HepG2 (cell line): ENCODE results near the gene TLCD5. TPM values are rescaled to one million over a fixed set of nuclear protein-coding genes. Genes with fewer than 3 reads are reported as not detected.
A peak's percentile ranks its signal among the peaks of the same experiment; 100 is the strongest.

Experiments used
- ASH2L ChIP-seq: fragments of 300-600, 200-600 bp; sonication (generic); IDR thresholded peaks from 2 replicates; pipeline ENCODE4 v1.7.0; 2017; ENCODE audit warnings: low read depth, mild to moderate bottlenecking, moderate library complexity, mixed read lengths, low read length; ENCODE audit not compliant: insufficient read length
- ATF3 ChIP-seq: sonication (generic); formaldehyde crosslinking; IDR thresholded peaks from 2 replicates; pipeline ENCODE4 v1.4.0; 2020; ENCODE audit warnings: missing genetic modification reagents
- FOSL2 ChIP-seq: sonication (generic); formaldehyde crosslinking; IDR thresholded peaks from 2 replicates; pipeline ENCODE4 v1.4.0; 2020; ENCODE audit warnings: missing genetic modification reagents
- HNRNPL ChIP-seq: fragments of 200-400 bp; formaldehyde crosslinking; IDR thresholded peaks from 2 replicates; pipeline ENCODE4 v1.6.1; 2017; ENCODE audit warnings: mild to moderate bottlenecking, low read depth, low read length
- KAT2B ChIP-seq: fragments of 150-350 bp; IDR thresholded peaks from 2 replicates; pipeline ENCODE4 v1.6.1; 2014; ENCODE audit warnings: low read depth, low read length, borderline replicate concordance
- RBFOX2 ChIP-seq: fragments of 200-400 bp; formaldehyde crosslinking; IDR thresholded peaks from 2 replicates; pipeline ENCODE4 v1.6.1; 2017; ENCODE audit warnings: low read depth, mild to moderate bottlenecking, low read length
- RERE ChIP-seq: IDR thresholded peaks from 2 replicates; pipeline ENCODE4 v1.6.1; 2016; ENCODE audit warnings: low read depth, missing genetic modification reagents, missing compliant biosample characterization
- SAP130 ChIP-seq: IDR thresholded peaks from 2 replicates; pipeline ENCODE4 v1.6.1; 2016; ENCODE audit warnings: low read depth
- SMYD3 ChIP-seq: sonication (generic); formaldehyde crosslinking; IDR thresholded peaks from 2 replicates; pipeline ENCODE4 v1.8.1; 2023; ENCODE audit warnings: mild to moderate bottlenecking, missing genetic modification reagents
- ZBTB14 ChIP-seq: sonication (generic); formaldehyde crosslinking; IDR thresholded peaks from 2 replicates; pipeline ENCODE4 v1.4.0; 2020; ENCODE audit warnings: missing genetic modification reagents
- ZHX2 ChIP-seq, 2 experiments: sonication (generic) in 1 of 2; formaldehyde crosslinking in 1 of 2; IDR thresholded peaks; 2 replicates each; pipeline versions ENCODE4 v1.6.1 to v1.9.0; 2014 to 2022; ENCODE audit warnings: antibody characterized with exemption in 1 of 2, borderline replicate concordance in 1 of 2, inconsistent platforms in 1 of 2, low read depth in 1 of 2, missing genetic modification reagents in 1 of 2
- ZKSCAN1 ChIP-seq: fragments of 150-350 bp; IDR thresholded peaks from 2 replicates; pipeline ENCODE4 v1.6.1; 2014; ENCODE audit warnings: low read length
- polyA plus RNA-seq, 8 experiments: library from polyadenylated mRNA; depleted of rRNA in 3 of 8; stranded (reverse) in 7 of 8; unstranded in 1 of 8; fragments of >200 nt; fragmentation: Illumina TruSeq in 4 of 8; extraction: Trizol in 4 of 8; gene quantifications; 2 replicates each; pipeline versions ENCODE4 v1.2.1 to v1.2.3, GENCODE V29; 2011 to 2016; ENCODE audit warnings: low read depth in 4 of 8, missing spikeins in 1 of 8, mixed read lengths in 1 of 8; ENCODE audit not compliant: insufficient read depth in 1 of 8
- total RNA-seq, 5 experiments: library from RNA; depleted of rRNA; stranded (reverse); fragments of >200 nt; fragmentation: Illumina TruSeq; extraction: Trizol; gene quantifications; 2 replicates each; pipeline ENCODE4 v1.2.3, GENCODE V29; 2016; ENCODE audit warnings: low read depth in 1 of 5

The TLCD5 gene
- total and polyA plus RNA-seq, 2 of the 13 experiments (the other 11 are each of a cell fraction or from before 2014, with no cell fraction given): 6.1 to 7.6 TPM

GRCh38 chr11:120324932-120325810 is at the start of gene TLCD5 (continued):
- TF ChIP-seq RERE (no peak), ASH2L (peak; percentile 70), SMYD3 (no peak), HNRNPL (no peak), ZHX2 (IDR thresholded peaks at IDR 0.05; ENCODE audit: low read depth) (no peak), ZHX2 (CRISPR knock-in tag; IDR thresholded peaks at IDR 0.05; ENCODE audit: borderline replicate concordance) (peak; percentile 77; the same call in 1 of the 2 replicates), RBFOX2 (peak; percentile 86), KAT2B (no peak), FOSL2 (CRISPR knock-in tag) (no peak), ZKSCAN1 (peak; percentile 94), SAP130 (CRISPR knock-in tag) (peak; percentile 45), ATF3 (0 out of 2 replicates have a peak, but pooled peaks have one; percentile 13), ZBTB14 (CRISPR knock-in tag) (peak; percentile 48)
